ENCODE measurements around the gene SLIT3. TPM values are rescaled to one million over a fixed set of nuclear protein-coding genes. Genes with fewer than 3 reads are reported as not detected.

Gene SLIT3
- total RNA-seq, 1 donor from 2014 or later = 3.3 TPM

DNA sequence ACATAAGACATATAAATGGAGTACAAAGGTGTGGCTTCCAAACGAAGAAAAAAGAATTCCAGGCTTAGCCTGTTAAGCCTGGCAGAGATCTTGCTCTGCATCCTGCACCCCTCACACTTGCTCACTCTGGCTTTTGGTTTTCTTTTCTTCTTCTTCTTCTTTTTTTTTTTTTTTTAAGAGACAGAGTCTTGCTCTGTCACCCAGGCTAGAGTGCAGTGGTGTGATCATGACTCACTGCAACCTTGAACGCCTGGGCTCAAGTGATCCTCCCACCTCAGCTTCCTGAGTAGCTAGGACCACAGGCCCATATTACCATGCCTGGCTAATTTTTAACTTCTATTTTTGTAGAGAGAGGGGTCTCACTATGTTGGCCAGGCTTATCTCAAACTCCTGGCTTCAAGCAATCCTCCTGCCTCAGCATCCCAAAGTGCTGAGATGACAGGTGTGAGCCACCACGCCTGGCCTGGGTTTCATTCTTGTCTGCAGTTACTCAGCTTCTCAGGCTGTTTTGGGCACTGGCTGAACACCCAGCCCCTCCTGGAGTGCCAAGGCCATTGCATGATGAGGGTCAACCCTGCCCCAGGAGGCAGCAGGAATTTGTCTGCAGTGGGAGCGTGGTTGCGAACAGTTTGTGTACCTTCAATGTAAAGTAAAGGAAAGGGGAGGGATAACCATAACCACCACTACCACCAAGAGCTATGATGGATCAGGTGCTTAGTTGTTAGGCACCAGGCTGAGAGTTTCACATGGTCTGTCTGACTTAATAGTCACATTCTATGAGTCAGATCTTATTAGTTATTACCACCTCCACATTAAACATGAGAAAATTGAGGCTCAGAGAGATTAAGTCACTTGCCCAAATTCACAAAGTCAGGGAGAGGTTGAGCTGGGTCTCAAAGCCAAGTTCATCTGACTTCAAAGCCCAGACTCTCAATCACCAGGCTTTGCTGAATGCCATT is 502.6 kb downstream of the SLIT3 start:
- DNase-seq (ENCODE audit: low read depth) = peak; percentile 47

DNA sequence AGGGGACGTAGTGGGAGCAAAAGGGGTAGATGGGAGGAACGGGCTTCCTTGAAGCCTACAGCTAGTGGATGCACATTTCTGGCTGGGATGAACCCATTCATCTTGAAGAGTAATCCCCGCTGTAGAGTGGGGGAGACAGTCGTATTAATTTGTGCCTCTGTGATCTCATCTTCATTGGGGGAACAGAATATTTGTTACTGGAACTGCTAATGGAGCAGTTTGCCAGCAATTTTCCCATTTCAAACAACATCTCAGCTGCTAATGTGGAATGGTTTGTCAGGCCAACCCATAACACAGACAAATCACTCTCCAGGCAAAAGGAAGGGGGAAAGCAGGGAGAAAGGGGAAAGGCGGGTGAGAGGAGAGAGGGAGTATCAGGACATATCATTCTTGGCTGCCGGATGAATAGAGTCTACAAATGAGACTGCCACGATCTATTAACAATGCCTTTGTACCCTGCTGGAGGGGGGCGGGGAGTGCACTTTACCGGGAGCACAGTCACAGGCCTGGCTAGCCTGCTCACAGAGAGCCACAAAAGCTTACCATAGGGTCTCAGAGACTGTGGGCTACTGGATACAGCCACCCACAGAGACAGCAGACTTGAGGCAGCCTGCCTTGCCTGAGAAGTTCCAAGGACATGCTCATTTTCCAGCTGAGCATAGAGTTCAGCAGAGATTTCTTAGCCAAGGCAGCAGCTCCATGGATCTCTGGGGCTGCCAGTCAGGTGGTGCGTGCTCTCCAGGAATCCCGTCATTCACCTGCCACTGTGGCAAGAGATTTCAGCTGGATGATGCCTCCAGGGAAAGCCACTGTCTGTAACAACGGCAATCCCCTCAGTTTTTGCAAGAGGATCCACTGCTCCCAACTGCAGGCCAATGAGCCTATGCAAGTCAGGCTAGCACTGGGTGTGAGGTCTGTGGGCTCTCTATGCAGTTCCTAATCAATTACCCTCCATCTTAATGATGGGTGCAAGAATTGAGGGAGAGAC is 504.1 kb downstream of the SLIT3 start:
- DNase-seq (ENCODE audit: low read depth) = no peak

DNA sequence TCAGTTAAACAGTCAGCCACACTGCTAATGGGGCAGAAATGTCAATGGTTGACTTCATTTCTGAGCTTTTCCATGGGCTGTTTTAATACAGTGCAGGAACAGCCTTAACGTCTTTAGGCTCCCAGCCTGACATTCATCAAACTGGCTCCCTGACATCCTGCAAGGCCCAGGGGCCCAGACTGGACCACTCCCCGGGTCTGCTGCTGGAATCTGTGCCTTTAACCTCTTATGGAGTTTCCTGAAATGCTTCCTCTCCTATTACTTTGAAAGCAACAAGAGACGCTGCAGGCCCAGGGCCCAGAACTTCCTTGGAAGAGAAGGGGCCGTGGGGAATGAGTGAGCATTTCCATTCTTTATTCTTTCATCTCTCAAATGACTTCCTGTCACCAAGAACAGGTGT is 504.9 kb downstream of the SLIT3 start:
- no peak for DNase-seq (ENCODE audit: low read depth)

DNA sequence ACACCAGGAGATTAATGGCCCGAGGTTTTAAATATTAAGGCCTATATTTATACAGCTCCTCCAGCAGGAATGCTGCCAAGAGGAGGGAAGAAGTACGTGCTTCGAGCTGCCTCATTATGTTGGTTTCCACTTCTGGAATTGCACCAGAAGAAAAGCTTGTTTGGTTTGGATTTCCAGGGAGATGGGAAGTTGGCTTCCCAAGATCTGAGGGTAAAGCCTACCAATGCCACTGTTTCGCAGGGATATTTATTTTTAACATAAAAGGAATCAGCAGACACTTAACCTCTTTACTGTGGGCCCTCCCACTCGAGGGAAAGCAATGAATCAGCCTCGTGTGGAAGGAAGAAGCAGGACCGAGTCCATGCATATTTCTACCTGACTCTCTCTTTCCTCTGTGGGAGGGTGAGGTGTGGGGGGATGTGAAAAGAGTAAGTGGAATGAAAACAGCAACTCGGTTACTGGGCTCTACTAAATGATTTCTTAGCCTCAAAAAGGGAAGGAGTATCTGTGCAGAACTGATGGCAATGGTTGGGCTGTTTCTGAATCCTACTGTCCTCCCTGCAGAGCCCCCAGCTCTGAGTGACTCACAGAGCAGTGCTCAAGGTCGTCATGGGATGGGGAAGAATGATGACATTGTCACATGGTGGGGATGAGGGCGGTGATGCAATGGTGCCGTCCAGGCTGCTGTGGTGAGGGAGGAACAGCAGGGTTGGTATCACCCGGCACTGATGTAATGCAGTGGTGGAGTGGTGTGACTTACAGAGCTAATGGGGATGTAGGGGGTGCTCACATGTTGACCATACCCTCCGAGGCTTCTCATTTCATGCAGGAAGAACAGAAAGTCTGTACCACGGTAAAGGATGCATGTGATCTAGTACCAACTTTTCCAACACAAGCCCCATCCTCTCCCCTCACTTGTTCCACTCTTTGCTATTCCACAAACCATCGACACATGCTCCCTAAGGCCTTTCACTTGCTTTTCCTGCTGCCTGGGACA is 506.8 kb downstream of the SLIT3 start:
- DNase-seq (ENCODE audit: low read depth) = peak; percentile 27

DNA sequence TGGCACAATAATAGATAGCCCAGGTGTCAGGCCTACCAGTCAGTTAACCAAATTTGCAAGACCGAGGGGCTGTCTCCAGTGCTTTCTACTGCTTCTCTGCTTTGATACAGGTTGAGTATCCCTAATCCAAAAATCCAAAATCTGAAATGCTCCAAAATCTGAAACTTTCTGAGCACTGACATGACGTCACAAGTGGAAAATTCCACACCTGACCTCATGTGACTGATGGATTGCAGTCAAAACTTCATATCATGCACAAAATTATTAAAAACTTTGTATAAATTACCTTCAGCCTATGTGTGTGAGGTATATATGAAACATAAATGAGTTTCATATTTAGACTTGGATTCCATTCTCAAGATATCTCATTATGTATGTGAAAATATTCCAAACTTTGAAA is 508.3 kb downstream of the SLIT3 start:
- no peak for DNase-seq (ENCODE audit: low read depth)

DNA sequence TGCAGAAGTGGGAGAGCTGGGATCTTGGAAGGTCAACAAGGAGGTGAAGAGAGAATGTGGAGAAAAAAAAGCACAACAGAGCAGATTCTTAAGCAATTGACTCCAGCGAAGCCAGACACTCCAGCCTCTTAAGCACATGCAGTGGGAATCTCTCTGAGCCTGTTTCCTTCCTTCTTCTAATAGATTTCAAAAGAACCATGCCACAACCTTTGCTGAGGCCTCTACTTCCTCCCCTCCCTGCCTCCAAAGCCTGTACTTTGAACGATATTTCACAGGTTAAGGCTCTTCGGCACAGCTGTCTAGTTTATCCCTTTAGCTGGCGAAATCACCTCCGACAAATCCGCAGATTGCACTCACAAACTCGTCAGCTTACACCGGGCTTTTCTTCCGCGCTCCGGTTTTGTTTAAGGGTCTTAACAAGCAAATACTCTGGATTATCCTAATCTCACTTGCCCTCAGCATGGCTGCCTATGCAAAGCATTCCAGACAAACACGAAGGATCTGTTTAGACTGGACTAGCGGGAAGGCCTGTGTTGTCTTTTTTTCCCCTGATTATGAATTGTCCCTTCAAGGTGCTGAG is 510.2 kb downstream of the SLIT3 start:
- DNase-seq (ENCODE audit: low read depth) = no peak

DNA sequence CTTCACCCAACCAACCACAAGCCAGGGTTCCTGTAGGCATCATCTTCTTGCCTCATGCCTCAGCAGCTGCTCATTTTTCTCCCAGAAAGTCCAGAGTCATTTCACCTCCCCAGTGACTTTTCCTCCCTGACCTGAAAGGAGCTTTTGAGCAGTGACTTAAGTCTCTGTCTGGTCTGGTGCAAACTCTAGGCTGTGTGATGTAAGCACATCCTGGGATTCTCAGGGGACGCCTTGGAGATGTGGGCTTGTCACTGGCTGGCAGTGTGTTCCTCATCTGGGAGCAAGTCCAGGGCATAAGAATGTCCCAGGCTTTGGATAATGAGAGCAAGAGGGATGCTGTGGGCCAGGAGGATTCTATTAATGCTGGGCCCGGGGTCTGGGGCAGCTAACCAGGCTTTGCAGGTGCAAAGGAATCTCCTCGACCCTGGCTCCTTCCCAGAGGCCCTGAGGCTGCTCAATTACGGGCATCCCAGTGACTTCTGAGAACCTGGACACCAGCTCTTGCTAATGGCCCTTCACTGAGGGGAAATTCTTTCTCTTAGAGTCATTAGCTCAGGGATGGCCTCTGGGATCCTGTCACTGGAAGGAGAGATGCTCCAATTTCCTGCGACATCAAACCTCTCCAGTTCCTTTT is 510.8 kb downstream of the SLIT3 start:
- no peak for DNase-seq (ENCODE audit: low read depth)

DNA sequence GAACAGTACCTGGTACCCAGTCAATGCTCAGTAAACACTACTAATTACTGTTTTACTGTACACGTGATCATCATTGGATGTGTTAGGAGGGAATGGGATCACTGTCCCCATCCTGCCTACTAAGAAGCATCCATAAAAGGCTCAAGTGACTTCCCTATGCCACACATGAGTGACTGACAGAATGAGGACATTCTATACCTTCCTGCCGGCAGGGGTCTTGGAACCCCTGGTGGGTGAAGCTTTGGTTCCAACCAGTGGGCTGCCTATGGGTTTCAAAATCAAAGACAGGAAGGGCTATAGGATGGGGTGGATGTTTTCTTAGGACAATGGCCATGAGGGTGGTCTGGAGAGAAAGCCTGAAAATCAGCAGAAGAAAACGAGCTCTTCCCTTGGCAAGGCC is 512.2 kb downstream of the SLIT3 start:
- DNase-seq (ENCODE audit: low read depth) = no peak

DNA sequence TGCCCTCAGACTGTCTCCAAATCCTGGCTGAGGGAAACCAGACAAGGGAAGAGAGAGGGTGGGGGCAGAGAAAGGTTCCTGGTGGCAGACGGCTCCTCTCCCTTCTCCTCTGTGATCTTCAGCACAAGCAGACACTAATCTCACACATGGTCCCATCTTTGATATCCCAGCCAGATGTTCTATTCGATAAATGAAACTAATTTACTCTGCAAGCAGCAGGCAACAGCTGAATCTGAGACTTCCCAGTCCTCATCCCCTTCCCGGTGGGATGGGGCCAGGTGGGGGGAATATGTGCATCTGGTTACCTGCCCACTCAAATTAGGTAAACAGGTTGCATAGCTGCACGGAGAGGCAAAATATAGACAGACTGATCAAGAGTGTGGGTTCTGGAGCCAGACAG is 512.8 kb downstream of the SLIT3 start:
- no peak for DNase-seq (ENCODE audit: low read depth)

DNA sequence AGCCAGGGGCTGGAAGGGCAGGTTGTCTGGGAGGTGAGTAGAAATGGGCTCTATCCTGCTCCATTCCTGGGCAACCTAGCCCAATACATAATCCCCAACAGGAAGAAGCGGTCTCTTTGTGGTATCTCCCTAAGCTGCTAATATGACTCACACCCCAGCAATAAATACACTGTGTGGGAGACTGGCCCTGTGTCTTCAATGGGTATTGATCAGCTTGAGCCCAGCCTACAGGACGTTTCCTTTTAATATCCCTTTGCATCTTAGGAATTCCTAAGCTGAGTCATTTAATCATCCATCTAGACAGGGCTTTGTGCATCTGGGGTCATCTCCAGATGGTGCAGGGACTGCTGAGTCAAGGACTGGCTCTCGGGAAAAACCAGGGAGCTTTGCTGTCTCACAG is 514.8 kb downstream of the SLIT3 start:
- DNase-seq (ENCODE audit: low read depth) = no peak

DNA sequence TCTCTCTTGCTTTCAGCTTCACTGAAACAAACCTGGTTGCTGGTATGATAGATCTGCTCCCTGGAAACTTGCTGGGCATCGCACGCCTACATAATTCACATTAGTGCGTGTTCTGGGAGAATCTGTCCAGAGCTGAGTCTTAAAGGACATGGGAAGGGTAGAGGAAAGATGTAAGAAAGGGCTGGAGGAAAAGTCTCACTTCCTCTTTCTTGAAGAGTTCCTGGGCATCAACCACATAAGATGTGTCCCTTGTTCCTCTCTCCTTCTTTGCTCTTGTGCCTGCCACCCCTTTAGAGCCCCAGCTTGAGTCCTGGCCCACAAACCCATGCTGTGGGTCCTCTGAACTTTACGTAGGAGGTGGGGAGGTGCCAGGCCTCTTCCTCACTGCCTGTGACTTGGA is 516.5 kb downstream of the SLIT3 start:
- DNase-seq (ENCODE audit: low read depth) = no peak

DNA sequence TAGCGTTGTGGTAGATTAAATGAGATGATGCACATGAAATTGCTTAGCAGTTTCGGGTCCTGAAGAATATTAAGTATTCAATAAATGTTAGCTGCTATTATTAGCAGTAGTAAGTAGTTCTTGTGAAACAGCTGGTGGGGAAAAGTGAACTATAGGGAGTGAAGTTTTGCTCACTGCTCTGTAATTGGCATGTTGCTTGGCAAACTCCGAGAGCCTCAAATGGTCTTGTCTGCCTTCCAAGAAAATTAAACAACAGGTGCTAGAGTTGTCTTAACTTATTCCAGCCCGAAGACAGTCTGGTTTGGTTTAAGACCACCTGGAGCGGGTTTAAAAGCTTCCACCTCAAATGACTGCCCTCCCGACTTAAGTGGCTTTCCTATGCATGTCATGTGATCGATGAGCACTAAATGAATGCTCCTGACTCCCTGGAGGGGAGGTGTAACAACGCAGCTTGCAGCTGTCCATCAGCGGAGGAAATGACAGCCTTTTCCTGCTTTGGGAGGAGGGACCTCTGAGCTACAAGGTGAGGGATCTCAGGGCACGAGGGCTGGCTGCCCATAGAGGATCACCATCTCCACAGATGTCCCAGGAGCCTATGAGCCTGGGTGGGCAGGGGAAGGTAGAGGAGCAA is 518.9 kb downstream of the SLIT3 start:
- no peak for DNase-seq (ENCODE audit: low read depth)

DNA sequence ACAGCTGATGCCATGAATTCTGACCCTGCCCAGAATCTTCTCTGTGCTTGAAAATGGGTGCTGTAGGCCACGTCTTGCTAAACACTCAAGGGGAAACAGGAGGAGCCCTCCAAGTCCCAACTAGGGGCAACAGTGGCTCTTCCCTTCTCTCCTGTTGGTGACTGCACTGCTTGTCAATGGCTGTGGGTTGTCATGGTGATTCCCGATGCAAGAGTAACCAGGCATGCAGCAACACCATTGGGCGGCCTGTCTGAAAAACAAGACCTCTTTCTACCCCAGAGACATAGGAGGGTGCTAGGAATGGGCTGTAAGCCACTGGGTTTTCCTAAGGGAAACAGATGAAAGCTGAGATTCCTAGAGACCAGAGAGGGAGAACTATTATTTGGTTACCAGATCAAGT is 520.1 kb downstream of the SLIT3 start:
- DNase-seq (ENCODE audit: low read depth) = no peak

DNA sequence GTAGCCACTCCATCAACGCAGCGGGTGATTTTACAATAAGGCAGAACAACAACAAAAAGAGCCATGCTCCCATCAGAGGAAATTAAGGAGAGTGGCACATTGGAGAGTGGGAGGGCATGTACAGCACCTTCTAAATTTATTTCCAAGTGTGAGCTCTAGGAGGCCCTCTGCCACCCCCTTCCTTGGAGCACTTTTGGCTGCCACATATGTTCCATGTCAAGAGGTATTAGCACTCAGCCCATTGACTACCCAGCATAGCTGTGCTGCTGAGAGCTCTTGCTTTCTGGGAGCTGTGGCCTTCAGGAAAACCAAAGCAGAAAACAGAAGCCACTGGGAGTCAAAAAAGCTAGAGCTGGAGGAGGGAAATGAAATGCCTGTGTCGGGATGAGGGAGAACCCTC is 521.6 kb downstream of the SLIT3 start:
- DNase-seq (ENCODE audit: low read depth) = no peak

DNA sequence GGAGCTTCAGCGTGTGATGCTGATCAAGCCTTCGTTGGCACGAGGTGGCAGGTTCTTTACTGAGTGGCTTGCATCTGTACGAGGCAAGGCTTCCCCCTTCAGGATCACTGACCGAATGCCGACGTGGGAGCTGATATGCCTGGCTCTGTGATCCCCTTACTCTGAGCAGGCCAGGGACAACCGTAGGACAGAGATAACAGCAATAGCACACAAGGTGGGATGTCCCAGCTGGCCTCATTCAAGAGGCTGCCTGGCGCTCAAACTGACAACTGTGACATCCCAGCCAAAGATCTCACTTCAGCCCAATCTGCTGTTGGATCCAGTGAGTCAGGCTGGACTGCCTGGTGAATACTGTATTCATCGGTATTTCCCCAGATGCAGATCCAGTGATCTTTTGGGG is 522.4 kb downstream of the SLIT3 start:
- no peak for DNase-seq (ENCODE audit: low read depth)

DNA sequence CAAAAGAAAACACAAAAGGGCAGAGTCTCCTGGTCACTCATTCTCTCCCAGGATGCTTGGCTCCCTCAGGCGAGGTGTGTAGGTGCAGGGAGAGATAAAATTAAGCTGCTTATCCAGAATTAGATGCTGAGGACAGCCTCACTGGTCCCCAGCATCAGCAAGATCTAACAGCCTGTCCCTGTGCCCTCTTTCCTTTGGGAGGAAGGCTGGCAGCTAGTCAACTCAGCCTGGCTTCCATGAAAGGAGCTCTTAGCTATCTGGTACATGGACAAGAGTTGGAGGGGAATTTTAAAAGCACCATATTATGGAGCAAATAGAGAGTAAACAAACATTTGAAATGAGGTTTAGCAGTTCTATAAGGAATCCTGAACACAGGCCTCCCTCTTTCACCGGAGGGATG is 523.3 kb downstream of the SLIT3 start:
- no peak for DNase-seq (ENCODE audit: low read depth)

DNA sequence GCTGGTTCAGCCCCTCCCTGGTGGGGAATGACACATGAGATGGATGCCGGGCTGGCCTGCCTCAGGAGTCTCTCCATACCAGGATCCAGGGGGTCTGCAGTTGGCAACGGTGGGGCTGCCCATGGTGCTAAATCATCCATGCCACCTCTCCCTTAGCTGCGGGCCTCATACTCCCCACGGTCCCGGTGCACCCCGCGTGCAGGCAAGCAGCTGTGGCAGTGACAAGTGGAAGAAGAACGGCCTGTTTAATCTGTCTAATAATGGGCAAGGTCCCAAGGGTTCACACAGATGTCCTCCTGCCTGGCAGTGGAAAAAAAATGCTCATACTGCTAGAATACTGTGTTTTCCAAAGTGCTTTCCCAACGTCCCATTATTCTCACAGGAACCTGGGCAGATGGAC is 524.9 kb downstream of the SLIT3 start:
- no peak for DNase-seq (ENCODE audit: low read depth)

DNA sequence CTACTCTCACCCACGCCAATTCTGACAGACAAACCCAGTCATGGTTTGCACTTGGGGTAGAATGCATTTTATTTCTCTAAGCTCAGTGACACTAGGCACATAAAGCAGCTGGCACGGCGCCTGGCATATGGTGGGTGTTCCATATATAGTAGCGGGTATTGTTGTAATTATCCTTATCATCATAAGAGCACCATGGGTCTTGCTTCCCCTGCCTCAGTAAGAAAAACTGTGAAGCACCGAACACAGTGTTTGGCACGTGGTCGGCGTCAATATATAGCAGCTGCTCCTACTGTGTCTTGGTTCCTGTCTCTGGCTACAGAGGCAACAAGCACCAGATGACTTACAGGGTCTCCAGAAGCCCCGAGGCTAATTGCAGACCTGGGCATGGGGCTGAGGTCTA is 527.7 kb downstream of the SLIT3 start:
- no peak for DNase-seq (ENCODE audit: low read depth)

DNA sequence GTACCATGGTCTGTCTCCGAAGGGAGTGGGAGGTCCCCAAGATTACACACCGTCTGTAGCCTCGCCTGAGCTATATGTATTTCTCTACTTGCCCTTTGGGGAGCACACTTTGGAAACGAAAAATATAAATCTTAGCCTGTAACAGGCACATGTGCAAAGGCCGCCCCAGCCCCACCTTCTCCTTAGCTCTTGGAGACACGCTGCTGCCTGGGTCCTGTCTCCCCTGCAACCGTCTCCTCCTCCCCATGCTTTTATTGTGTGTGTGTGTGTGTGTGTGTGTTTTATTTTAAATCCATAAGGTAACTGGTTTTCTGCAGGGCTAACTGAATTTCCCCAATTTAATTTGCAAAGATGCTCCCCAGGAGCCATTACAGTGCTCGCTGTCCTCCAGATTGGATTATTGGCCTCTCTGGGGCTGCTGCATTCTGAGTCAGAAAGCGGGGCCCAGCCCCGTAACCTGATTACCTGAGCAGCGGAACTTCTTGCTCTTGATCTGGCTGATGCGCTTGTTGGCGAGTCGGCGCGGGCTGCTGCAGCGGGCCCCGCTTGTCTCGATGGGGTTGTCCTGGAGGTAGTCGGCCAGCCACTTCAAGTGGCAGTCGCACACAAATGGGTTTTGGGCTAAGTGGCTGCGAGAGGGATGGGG is 528.5 kb downstream of the SLIT3 start:
- no peak for DNase-seq (ENCODE audit: low read depth)

DNA sequence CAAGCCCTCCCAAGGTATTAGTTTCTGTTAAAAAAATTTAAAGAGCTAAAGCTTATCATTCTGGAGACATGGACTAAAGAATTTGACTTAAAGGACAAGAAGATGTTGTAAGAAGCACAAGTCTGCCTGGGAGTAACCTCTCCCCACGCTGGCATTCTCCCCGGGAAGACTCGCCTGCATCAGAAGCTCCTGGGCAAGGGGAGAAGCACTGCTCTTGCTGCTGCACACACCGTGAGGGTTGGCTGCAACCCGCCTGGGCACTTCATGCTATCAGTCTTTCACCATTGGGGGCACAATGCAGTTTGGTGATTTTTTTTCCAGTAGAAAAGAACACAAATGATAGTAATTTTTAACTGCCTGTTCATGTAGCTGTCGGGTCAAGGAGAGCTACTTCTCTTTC is 529.3 kb downstream of the SLIT3 start:
- DNase-seq (ENCODE audit: low read depth) = no peak

All from renal cortical epithelial cell (primary cell).